ENCODE results near the gene DDX55.
"Not testable (repeated sequence)": the region's sequence is repeated elsewhere in the genome, so short reads cannot be mapped to it uniquely, and the experiment has no call there.

The DDX55 gene

GRCh38 chr12:123601602-123602489 lies at the start of gene DDX55:
Gene DDX55 (plus strand): TSS chr12:123602099. CDS start chr12:123602149, 50 bp downstream.
- peak; percentile 71 for DNase-seq (ENCODE audit: low read depth)

- not testable (repeated sequence) for DNase-seq (ENCODE audit: low read depth)
Measured at GRCh38 chr12:123554136-123554535, 47.8 kb upstream of the DDX55 start.

GRCh38 chr12:123554843-123555242 lies 47.1 kb upstream of the DDX55 start:
- DNase-seq (ENCODE audit: low read depth), result not testable (repeated sequence)

- not testable (repeated sequence) for DNase-seq (ENCODE audit: low read depth)
Measured at GRCh38 chr12:123558487-123558886, 43.4 kb upstream of the DDX55 start.

- no peak for DNase-seq (ENCODE audit: low read depth)
Measured at GRCh38 chr12:123559468-123559867, 42.4 kb upstream of the DDX55 start.

GRCh38 chr12:123571343-123571813 lies 30.5 kb upstream of the DDX55 start:
- DNase-seq (ENCODE audit: low read depth), result no peak

GRCh38 chr12:123572391-123572790 lies 29.5 kb upstream of the DDX55 start:
- DNase-seq (ENCODE audit: low read depth), result no peak

- no peak for DNase-seq (ENCODE audit: low read depth)
Measured at GRCh38 chr12:123573870-123574269, 28.0 kb upstream of the DDX55 start.

GRCh38 chr12:123576611-123577010 lies 25.3 kb upstream of the DDX55 start:
- DNase-seq (ENCODE audit: low read depth), result no peak

GRCh38 chr12:123578243-123578642 lies 23.7 kb upstream of the DDX55 start:
- DNase-seq (ENCODE audit: low read depth), result no peak

GRCh38 chr12:123578829-123579228 lies 23.1 kb upstream of the DDX55 start:
- DNase-seq (ENCODE audit: low read depth), result not testable (repeated sequence)

- no peak for DNase-seq (ENCODE audit: low read depth)
Measured at GRCh38 chr12:123580772-123581171, 21.1 kb upstream of the DDX55 start.

- no peak for DNase-seq (ENCODE audit: low read depth)
Measured at GRCh38 chr12:123591702-123592481, 10.0 kb upstream of the DDX55 start.

- DNase-seq (ENCODE audit: low read depth), result no peak
Measured at GRCh38 chr12:123595729-123596128, 6.2 kb upstream of the DDX55 start.

- DNase-seq (ENCODE audit: low read depth), result no peak
Measured at GRCh38 chr12:123597100-123597499, 4.8 kb upstream of the DDX55 start.

- DNase-seq (ENCODE audit: low read depth), result no peak
Measured at GRCh38 chr12:123598522-123598921, 3.4 kb upstream of the DDX55 start.

GRCh38 chr12:123599310-123599709 lies 2.6 kb upstream of the DDX55 start:
- DNase-seq (ENCODE audit: low read depth), result no peak

GRCh38 chr12:123599721-123600120 lies 2.2 kb upstream of the DDX55 start:
- DNase-seq (ENCODE audit: low read depth), result no peak

- DNase-seq (ENCODE audit: low read depth), result no peak
Measured at GRCh38 chr12:123602651-123603195, 824 bp downstream of the DDX55 start.

GRCh38 chr12:123603495-123603894 lies 1.6 kb downstream of the DDX55 start:
- DNase-seq (ENCODE audit: low read depth), result not testable (repeated sequence)

- no peak for DNase-seq (ENCODE audit: low read depth)
Measured at GRCh38 chr12:123607756-123608155, 5.9 kb downstream of the DDX55 start.

GRCh38 chr12:123608182-123608581 lies 6.3 kb downstream of the DDX55 start:
- no peak for DNase-seq (ENCODE audit: low read depth)

GRCh38 chr12:123614110-123614509 lies 12.2 kb downstream of the DDX55 start:
- DNase-seq (ENCODE audit: low read depth), result no peak
